ENCODE results near the gene PIK3R6. TPM values are rescaled to one million over a fixed set of nuclear protein-coding genes. Genes with fewer than 3 reads are reported as not detected.

Gene PIK3R6
- total and polyA plus RNA-seq, 10 of the 15 experiments (the other 5 are each of a cell fraction or from before 2014, with no cell fraction given), result 6.7 to 146 (median 68.2) TPM

DNA sequence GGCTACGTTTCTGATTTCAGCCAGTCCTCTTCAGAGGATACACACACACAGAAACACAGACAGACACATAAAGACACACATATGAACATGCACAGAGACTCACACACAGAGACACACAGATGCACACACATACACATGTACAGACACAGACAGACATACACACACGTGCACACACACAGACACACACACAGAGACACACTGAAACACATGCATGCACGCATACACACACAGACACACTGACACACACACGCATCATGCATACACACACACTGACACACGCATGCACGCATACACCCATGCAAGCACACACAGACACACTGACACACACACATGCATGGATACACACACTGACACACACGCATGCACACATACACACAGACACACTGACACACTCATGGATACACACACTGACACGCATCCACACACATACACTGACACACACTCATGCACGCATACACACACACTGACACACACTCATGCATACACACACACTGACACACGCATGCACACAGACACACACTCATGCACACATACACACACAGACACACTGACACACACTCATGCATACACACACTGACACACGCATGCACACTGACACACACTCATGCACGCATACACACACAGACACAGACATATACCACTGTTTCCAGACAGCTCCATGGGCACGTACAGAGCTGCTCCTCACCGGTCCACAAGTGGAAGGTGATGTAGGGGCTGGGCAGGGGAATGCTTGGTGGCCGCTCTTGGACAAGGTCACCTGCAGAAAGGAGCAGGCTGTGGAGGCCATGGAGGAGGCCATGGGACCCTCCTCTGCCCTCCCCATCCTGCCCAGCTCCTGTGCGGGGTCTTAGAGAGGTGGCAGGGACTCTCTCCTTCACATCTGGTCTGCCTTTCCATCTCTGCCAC, 38.2 kb downstream of the PIK3R6 start (continued):
- TF ChIP-seq DPF2 (IDR thresholded peaks at IDR 0.05) (no peak), NR2F1 (conservative IDR thresholded peaks at IDR 0.05) (no peak), SMAD5 (IDR thresholded peaks at IDR 0.05; ENCODE audit: low read depth) (no peak), KDM1A (IDR thresholded peaks at IDR 0.05; ENCODE audit: borderline replicate concordance) (no peak), FOXK2 (IDR thresholded peaks at IDR 0.05) (no peak), BACH1 (IDR thresholded peaks at IDR 0.05; ENCODE audit: borderline replicate concordance) (no peak), ZSCAN29 (IDR thresholded peaks at IDR 0.05) (no peak), EED (IDR thresholded peaks at IDR 0.05; ENCODE audit: low read depth) (no peak), CBFB (IDR thresholded peaks at IDR 0.05; ENCODE audit: low read depth) (no peak), ZNF217 (IDR thresholded peaks at IDR 0.05) (no peak), ZNF622 (IDR thresholded peaks at IDR 0.05) (no peak), SMAD1 (IDR thresholded peaks at IDR 0.05; ENCODE audit: low read depth, partially characterized antibody) (peak; percentile 21)
- TF ChIP-seq, protein P1, sequence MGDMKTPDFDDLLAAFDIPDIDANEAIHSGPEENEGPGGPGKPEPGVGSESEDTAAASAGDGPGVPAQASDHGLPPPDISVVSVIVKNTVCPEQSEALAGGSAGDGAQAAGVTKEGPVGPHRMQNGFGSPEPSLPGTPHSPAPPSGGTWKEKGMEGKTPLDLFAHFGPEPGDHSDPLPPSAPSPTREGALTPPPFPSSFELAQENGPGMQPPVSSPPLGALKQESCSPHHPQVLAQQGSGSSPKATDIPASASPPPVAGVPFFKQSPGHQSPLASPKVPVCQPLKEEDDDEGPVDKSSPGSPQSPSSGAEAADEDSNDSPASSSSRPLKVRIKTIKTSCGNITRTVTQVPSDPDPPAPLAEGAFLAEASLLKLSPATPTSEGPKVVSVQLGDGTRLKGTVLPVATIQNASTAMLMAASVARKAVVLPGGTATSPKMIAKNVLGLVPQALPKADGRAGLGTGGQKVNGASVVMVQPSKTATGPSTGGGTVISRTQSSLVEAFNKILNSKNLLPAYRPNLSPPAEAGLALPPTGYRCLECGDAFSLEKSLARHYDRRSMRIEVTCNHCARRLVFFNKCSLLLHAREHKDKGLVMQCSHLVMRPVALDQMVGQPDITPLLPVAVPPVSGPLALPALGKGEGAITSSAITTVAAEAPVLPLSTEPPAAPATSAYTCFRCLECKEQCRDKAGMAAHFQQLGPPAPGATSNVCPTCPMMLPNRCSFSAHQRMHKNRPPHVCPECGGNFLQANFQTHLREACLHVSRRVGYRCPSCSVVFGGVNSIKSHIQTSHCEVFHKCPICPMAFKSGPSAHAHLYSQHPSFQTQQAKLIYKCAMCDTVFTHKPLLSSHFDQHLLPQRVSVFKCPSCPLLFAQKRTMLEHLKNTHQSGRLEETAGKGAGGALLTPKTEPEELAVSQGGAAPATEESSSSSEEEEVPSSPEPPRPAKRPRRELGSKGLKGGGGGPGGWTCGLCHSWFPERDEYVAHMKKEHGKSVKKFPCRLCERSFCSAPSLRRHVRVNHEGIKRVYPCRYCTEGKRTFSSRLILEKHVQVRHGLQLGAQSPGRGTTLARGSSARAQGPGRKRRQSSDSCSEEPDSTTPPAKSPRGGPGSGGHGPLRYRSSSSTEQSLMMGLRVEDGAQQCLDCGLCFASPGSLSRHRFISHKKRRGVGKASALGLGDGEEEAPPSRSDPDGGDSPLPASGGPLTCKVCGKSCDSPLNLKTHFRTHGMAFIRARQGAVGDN (IDR thresholded peaks at IDR 0.05), result no peak
- TF ChIP-seq, protein P2, sequence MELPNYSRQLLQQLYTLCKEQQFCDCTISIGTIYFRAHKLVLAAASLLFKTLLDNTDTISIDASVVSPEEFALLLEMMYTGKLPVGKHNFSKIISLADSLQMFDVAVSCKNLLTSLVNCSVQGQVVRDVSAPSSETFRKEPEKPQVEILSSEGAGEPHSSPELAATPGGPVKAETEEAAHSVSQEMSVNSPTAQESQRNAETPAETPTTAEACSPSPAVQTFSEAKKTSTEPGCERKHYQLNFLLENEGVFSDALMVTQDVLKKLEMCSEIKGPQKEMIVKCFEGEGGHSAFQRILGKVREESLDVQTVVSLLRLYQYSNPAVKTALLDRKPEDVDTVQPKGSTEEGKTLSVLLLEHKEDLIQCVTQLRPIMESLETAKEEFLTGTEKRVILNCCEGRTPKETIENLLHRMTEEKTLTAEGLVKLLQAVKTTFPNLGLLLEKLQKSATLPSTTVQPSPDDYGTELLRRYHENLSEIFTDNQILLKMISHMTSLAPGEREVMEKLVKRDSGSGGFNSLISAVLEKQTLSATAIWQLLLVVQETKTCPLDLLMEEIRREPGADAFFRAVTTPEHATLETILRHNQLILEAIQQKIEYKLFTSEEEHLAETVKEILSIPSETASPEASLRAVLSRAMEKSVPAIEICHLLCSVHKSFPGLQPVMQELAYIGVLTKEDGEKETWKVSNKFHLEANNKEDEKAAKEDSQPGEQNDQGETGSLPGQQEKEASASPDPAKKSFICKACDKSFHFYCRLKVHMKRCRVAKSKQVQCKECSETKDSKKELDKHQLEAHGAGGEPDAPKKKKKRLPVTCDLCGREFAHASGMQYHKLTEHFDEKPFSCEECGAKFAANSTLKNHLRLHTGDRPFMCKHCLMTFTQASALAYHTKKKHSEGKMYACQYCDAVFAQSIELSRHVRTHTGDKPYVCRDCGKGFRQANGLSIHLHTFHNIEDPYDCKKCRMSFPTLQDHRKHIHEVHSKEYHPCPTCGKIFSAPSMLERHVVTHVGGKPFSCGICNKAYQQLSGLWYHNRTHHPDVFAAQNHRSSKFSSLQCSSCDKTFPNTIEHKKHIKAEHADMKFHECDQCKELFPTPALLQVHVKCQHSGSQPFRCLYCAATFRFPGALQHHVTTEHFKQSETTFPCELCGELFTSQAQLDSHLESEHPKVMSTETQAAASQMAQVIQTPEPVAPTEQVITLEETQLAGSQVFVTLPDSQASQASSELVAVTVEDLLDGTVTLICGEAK (IDR thresholded peaks at IDR 0.05; ENCODE audit: borderline replicate concordance), result no peak
- TF ChIP-seq, protein P3, sequence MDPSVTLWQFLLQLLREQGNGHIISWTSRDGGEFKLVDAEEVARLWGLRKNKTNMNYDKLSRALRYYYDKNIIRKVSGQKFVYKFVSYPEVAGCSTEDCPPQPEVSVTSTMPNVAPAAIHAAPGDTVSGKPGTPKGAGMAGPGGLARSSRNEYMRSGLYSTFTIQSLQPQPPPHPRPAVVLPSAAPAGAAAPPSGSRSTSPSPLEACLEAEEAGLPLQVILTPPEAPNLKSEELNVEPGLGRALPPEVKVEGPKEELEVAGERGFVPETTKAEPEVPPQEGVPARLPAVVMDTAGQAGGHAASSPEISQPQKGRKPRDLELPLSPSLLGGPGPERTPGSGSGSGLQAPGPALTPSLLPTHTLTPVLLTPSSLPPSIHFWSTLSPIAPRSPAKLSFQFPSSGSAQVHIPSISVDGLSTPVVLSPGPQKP (IDR thresholded peaks at IDR 0.05; ENCODE audit: low read depth, low read length), result no peak
- TF ChIP-seq, protein P4, sequence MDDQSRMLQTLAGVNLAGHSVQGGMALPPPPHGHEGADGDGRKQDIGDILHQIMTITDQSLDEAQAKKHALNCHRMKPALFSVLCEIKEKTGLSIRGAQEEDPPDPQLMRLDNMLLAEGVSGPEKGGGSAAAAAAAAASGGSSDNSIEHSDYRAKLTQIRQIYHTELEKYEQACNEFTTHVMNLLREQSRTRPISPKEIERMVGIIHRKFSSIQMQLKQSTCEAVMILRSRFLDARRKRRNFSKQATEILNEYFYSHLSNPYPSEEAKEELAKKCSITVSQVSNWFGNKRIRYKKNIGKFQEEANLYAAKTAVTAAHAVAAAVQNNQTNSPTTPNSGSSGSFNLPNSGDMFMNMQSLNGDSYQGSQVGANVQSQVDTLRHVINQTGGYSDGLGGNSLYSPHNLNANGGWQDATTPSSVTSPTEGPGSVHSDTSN (IDR thresholded peaks at IDR 0.05; ENCODE audit: insufficient replicate concordance, low read depth, low read length), result no peak
- TF ChIP-seq, protein P5, sequence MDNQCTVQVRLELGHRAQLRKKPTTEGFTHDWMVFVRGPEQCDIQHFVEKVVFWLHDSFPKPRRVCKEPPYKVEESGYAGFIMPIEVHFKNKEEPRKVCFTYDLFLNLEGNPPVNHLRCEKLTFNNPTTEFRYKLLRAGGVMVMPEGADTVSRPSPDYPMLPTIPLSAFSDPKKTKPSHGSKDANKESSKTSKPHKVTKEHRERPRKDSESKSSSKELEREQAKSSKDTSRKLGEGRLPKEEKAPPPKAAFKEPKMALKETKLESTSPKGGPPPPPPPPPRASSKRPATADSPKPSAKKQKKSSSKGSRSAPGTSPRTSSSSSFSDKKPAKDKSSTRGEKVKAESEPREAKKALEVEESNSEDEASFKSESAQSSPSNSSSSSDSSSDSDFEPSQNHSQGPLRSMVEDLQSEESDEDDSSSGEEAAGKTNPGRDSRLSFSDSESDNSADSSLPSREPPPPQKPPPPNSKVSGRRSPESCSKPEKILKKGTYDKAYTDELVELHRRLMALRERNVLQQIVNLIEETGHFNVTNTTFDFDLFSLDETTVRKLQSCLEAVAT (IDR thresholded peaks at IDR 0.05), result no peak

Measured in GM12878 (cell line).